ENCODE data around the gene TFF2.

The TFF2 gene

GRCh38 chr21:42384156-42384945 is 33.6 kb upstream of the TFF2 start:
- no peak for DNase-seq (ENCODE audit: low spot score)

GRCh38 chr21:42383331-42383730 is 32.5 kb upstream of the TFF2 start:
- no peak for DNase-seq (ENCODE audit: low spot score)

- no peak for DNase-seq (ENCODE audit: low spot score)
Observed at GRCh38 chr21:42382915-42383314, 32.1 kb upstream of the TFF2 start.

- DNase-seq (ENCODE audit: low spot score): peak; percentile 47
Observed at GRCh38 chr21:42381347-42381984, 30.7 kb upstream of the TFF2 start.

- no peak for DNase-seq (ENCODE audit: low spot score)
Observed at GRCh38 chr21:42379426-42380215, 28.8 kb upstream of the TFF2 start.

GRCh38 chr21:42378418-42378817 is 27.6 kb upstream of the TFF2 start:
- DNase-seq (ENCODE audit: low spot score): no peak

GRCh38 chr21:42377951-42378340 is 27.2 kb upstream of the TFF2 start:
- DNase-seq (ENCODE audit: low spot score): no peak

- DNase-seq (ENCODE audit: low spot score): no peak
Observed at GRCh38 chr21:42377211-42377950, 26.6 kb upstream of the TFF2 start.

GRCh38 chr21:42376338-42376982 is 25.7 kb upstream of the TFF2 start:
- no peak for DNase-seq (ENCODE audit: low spot score)

GRCh38 chr21:42375966-42376337 is 25.2 kb upstream of the TFF2 start:
- no peak for DNase-seq (ENCODE audit: low spot score)

GRCh38 chr21:42375506-42375905 is 24.7 kb upstream of the TFF2 start:
- no peak for DNase-seq (ENCODE audit: low spot score)

- DNase-seq (ENCODE audit: low spot score): no peak
Observed at GRCh38 chr21:42374864-42375499, 24.2 kb upstream of the TFF2 start.

GRCh38 chr21:42374457-42374856 is 23.7 kb upstream of the TFF2 start:
- DNase-seq (ENCODE audit: low spot score): no peak

- DNase-seq (ENCODE audit: low spot score): no peak
Observed at GRCh38 chr21:42373908-42374455, 23.2 kb upstream of the TFF2 start.

GRCh38 chr21:42373196-42373907 is 22.6 kb upstream of the TFF2 start:
- DNase-seq (ENCODE audit: low spot score): no peak

GRCh38 chr21:42370894-42371654 is 20.3 kb upstream of the TFF2 start:
- DNase-seq (ENCODE audit: low spot score): no peak

- no peak for DNase-seq (ENCODE audit: low spot score)
Observed at GRCh38 chr21:42369821-42370220, 19.0 kb upstream of the TFF2 start.

- DNase-seq (ENCODE audit: low spot score): no peak
Observed at GRCh38 chr21:42367367-42368165, 16.8 kb upstream of the TFF2 start.
